H9 (cell line): Measurements from ENCODE around the gene SLC2A1. TPM values are rescaled to one million over a fixed set of nuclear protein-coding genes. Genes with fewer than 3 reads are reported as not detected.
A peak's percentile ranks its signal among the peaks of the same experiment; 100 is the strongest.

ENCODE experiments used
- DNase-seq: peaks from one replicate; pipeline ENCODE4 v3.0.0-alpha.2; 2017
- H2AFZ ChIP-seq: one replicate; pipeline ENCODE4 v1.6.1; 2013; ENCODE audit warnings: mild to moderate bottlenecking, low read length, control low read depth, moderate library complexity
- H2AK5ac ChIP-seq: 2 replicates; pipeline ENCODE4 v1.6.1; 2013; ENCODE audit warnings: low read length, control low read depth, mixed read lengths; ENCODE audit not compliant: insufficient read length
- H2BK120ac ChIP-seq: one replicate; pipeline ENCODE4 v1.6.1; 2013; ENCODE audit warnings: low read depth, mild to moderate bottlenecking, low read length, control low read depth, inconsistent platforms; ENCODE audit not compliant: poor library complexity, severe bottlenecking
- H2BK12ac ChIP-seq: 2 replicates; pipeline ENCODE4 v1.6.1; 2013; ENCODE audit warnings: low read length, control low read depth, mixed read lengths, low read depth; ENCODE audit not compliant: insufficient read length
- H2BK15ac ChIP-seq: 2 replicates; pipeline ENCODE4 v1.6.1; 2013; ENCODE audit warnings: low read depth, low read length, control low read depth
- H2BK20ac ChIP-seq: one replicate; pipeline ENCODE4 v1.6.1; 2013; ENCODE audit warnings: low read depth, mild to moderate bottlenecking, low read length, control low read depth, inconsistent platforms; ENCODE audit not compliant: poor library complexity, severe bottlenecking
- H2BK5ac ChIP-seq: 2 replicates; pipeline ENCODE4 v1.6.1; 2013; ENCODE audit warnings: low read length, control low read depth, mixed read lengths; ENCODE audit not compliant: insufficient read length
- H3K14ac ChIP-seq: 2 replicates; pipeline ENCODE4 v1.6.1; 2013; ENCODE audit warnings: low read length, control low read depth; ENCODE audit not compliant: insufficient read depth
- H3K18ac ChIP-seq: 2 replicates; pipeline ENCODE4 v1.6.1; 2013; ENCODE audit warnings: low read depth, mild to moderate bottlenecking, mixed read lengths, low read length, control low read depth; ENCODE audit not compliant: insufficient read length
- H3K23ac ChIP-seq: 2 replicates; pipeline ENCODE4 v1.6.1; 2013; ENCODE audit warnings: low read length, control low read depth, mixed read lengths, low read depth; ENCODE audit not compliant: insufficient read length
- H3K23me2 ChIP-seq: 2 replicates; pipeline ENCODE4 v1.6.1; 2013; ENCODE audit warnings: low read depth, mild to moderate bottlenecking, mixed read lengths, low read length, control low read depth; ENCODE audit not compliant: insufficient read length, poor library complexity, severe bottlenecking
- H3K27ac ChIP-seq: 2 replicates; pipeline ENCODE4 v1.5.1; 2013; ENCODE audit warnings: low read length, control low read depth, mixed read lengths, low read depth; ENCODE audit not compliant: insufficient read length
- H3K27me3 ChIP-seq: 2 replicates; pipeline ENCODE4 v1.6.1; 2013; ENCODE audit warnings: low read length, control low read depth, inconsistent platforms; ENCODE audit not compliant: insufficient read depth
- H3K4ac ChIP-seq: 2 replicates; pipeline ENCODE4 v1.6.1; 2013; ENCODE audit warnings: low read depth, mild to moderate bottlenecking, control low read depth, inconsistent platforms, low read length, moderate library complexity
- H3K4me1 ChIP-seq: 2 replicates; pipeline ENCODE4 v1.6.1; 2013; ENCODE audit warnings: low read length, control low read depth, inconsistent platforms; ENCODE audit not compliant: insufficient read depth
- H3K4me2 ChIP-seq: 2 replicates; pipeline ENCODE4 v1.6.1; 2013; ENCODE audit warnings: low read length, control low read depth, mixed read lengths; ENCODE audit not compliant: insufficient read length, insufficient read depth
- H3K56ac ChIP-seq: 2 replicates; pipeline ENCODE4 v1.6.1; 2013; ENCODE audit warnings: low read depth, mild to moderate bottlenecking, mixed read lengths, low read length, control low read depth; ENCODE audit not compliant: insufficient read length
- H3K79me1 ChIP-seq: 2 replicates; pipeline ENCODE4 v1.6.1; 2013; ENCODE audit warnings: low read depth, mild to moderate bottlenecking, moderate library complexity, low read length, control low read depth, inconsistent platforms; ENCODE audit not compliant: insufficient read depth, poor library complexity, severe bottlenecking
- H3K79me2 ChIP-seq: 2 replicates; pipeline ENCODE4 v1.6.1; 2013; ENCODE audit warnings: low read length, control low read depth, inconsistent platforms; ENCODE audit not compliant: insufficient read depth
- H3K9ac ChIP-seq: 2 replicates; pipeline ENCODE4 v1.6.1; 2013; ENCODE audit warnings: low read length, control low read depth, mixed read lengths; ENCODE audit not compliant: insufficient read length; ENCODE audit errors: extremely low read depth
- H3K9me3 ChIP-seq: one replicate; pipeline ENCODE4 v1.6.1; 2013; ENCODE audit warnings: low read depth, low read length, inconsistent platforms; ENCODE audit not compliant: control insufficient read depth
- H3T11ph ChIP-seq: one replicate; pipeline ENCODE4 v1.6.1; 2013; ENCODE audit warnings: mild to moderate bottlenecking, low read length, control low read depth, inconsistent platforms
- H4K20me1 ChIP-seq: one replicate; pipeline ENCODE4 v1.6.1; 2013; ENCODE audit not compliant: control insufficient read depth, insufficient read length, insufficient read depth
- H4K5ac ChIP-seq: 2 replicates; pipeline ENCODE4 v1.6.1; 2013; ENCODE audit warnings: low read depth, mild to moderate bottlenecking, mixed read lengths, low read length, control low read depth; ENCODE audit not compliant: insufficient read length
- H4K8ac ChIP-seq: replicated peaks from 2 replicates; pipeline ENCODE4 v1.6.1; 2013; ENCODE audit warnings: low read length, control low read depth, mixed read lengths, low read depth; ENCODE audit not compliant: insufficient read length
- H4K91ac ChIP-seq: 2 replicates; pipeline ENCODE4 v1.6.1; 2013; ENCODE audit warnings: low read depth, mild to moderate bottlenecking, moderate library complexity, mixed read lengths, low read length, control low read depth; ENCODE audit not compliant: insufficient read length
- H3K27ac Mint-ChIP-seq, 3 experiments: 2 replicates in 2 of 3; 3 replicates in 1 of 3; pipeline ENCODE4 v1.8.0; 2020 to 2021; ENCODE audit warnings: mixed read lengths in 3 of 3, mild to moderate bottlenecking in 1 of 3, moderate library complexity in 1 of 3
- H3K27me3 Mint-ChIP-seq: 2 replicates; pipeline ENCODE4 v1.8.0; 2021; ENCODE audit warnings: low read depth, mild to moderate bottlenecking, moderate library complexity, mixed read lengths
- H3K36me3 Mint-ChIP-seq, 3 experiments: 2 replicates in 2 of 3; 3 replicates in 1 of 3; pipeline ENCODE4 v1.8.0; 2020 to 2021; ENCODE audit warnings: low read depth in 3 of 3, mixed read lengths in 3 of 3; ENCODE audit not compliant: insufficient read depth in 1 of 3
- H3K4me1 Mint-ChIP-seq, 2 experiments: 2 replicates each; pipeline ENCODE4 v1.8.0; 2020; ENCODE audit warnings: mixed read lengths in 2 of 2
- H3K4me3 Mint-ChIP-seq, 2 experiments: 2 replicates in 1 of 2; 3 replicates in 1 of 2; pipeline ENCODE4 v1.8.0; 2020 to 2021; ENCODE audit warnings: mild to moderate bottlenecking in 2 of 2, mixed read lengths in 2 of 2, moderate library complexity in 1 of 2
- H3K9me3 Mint-ChIP-seq, 2 experiments: 2 replicates in 1 of 2; 3 replicates in 1 of 2; pipeline ENCODE4 v1.8.0; 2020; ENCODE audit warnings: mild to moderate bottlenecking in 2 of 2, mixed read lengths in 2 of 2, moderate library complexity in 1 of 2
- WGBS: extraction: QIAGEN DNeasy Blood & Tissue Kit; methylation state at CpG from one replicate; pipeline ENCODE4 v1.1.7; 2013; ENCODE audit warnings: missing lambda C conversion rate, low lambda C conversion rate, mixed read lengths; ENCODE audit not compliant: insufficient read length; ENCODE audit errors: extremely low coverage; 5-methylcytosine and 5-hydroxymethylcytosine counted together
- total RNA-seq: library from RNA; stranded (reverse); gene quantifications from 2 replicates; pipeline ENCODE4 v1.2.1, GENCODE V29; 2021
- TF ChIP-seq, protein P1 (sequence below): fragments of 200-600 bp; sonication (generic); conservative IDR thresholded peaks from 3 replicates; pipeline ENCODE4 v1.8.0; 2021; ENCODE audit warnings: antibody characterized with exemption, mild to moderate bottlenecking

SLC2A1 gene
- total RNA-seq, 1 experiment from 2014 or later = 186 TPM

DNA sequence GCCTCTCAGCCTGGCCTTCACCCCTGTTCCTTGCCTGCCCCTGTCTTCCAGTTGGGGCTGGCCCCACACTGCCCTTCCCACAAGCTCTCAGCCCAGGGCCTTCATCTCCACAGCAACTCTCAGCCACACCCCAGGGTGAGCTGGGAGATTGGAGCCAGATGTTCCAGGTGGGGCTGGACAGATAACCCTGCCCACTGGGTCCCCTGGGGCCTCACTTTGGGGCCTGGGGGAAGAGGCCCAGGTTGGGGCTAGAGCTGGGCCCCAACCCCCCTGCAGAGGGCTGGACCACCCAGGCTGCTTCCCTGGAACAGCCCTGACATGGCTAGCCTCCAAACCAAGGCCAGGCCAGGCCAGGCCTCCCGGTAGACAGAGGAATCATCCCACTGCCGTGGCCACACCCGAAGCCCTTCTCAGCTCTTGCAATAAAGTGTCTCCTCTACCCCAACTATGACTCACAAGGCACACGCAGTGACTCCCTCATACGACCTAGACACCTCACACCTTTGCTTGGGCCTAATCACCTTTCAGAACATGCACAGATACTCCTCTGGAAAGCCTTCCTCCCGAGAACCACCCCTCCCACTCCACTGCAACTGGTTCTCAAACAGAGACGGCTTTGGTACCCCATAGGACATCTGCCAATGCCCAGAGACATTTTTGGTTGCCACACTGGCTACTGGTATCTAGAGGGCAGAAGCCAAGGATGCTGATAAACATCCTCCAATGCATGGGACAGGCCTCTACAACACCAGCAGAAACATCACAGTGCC is 22.2 kb downstream of the SLC2A1 start:
- Histone ChIP-seq H3K23me2 (no peaks in the 10 kb centered on the region), H3K14ac (no peak overlapping the region), H4K91ac (no peak overlapping the region), H2AFZ (no peak overlapping the region), H3K9me3 (no peaks in the 10 kb centered on the region), H4K8ac (no peak overlapping the region), H3K56ac (no peak overlapping the region), H4K20me1 (peaks cover 2% of the 10 kb centered on the region), H3K4ac (no peak overlapping the region), H2BK20ac (no peak overlapping the region), H3K27ac (no peak overlapping the region), H3K23ac (no peak overlapping the region), H3T11ph (no peak overlapping the region), H3K9ac (no peak overlapping the region), H3K4me1 (no peaks in the 10 kb centered on the region; the same call in 1 of the 2 replicates), H3K79me1 (no peaks in the 10 kb centered on the region), H4K5ac (no peak overlapping the region), H2BK15ac (no peak overlapping the region), H3K79me2 (peaks cover 9% of the 10 kb centered on the region; the same call in 1 of the 2 replicates), H3K27me3 (no peaks in the 10 kb centered on the region), H2BK120ac (no peak overlapping the region), H2AK5ac (no peak overlapping the region), H3K18ac (no peak overlapping the region), H2BK12ac (no peak overlapping the region), H2BK5ac (no peak overlapping the region), H3K4me2 (no peak overlapping the region)
- Mint-ChIP-seq H3K27me3 (no peaks in the 10 kb centered on the region), H3K36me3 (peaks cover 68 to 91% (median 83%) of the 10 kb centered on the region in 3 experiments; a peak in 6 of 7 replicates), H3K4me3 (no peak overlapping the region), H3K9me3 (no peaks in the 10 kb centered on the region; a peak in 1 of 5 replicates), H3K4me1 (peaks cover 68 to 75% of the 10 kb centered on the region in 2 experiments), H3K27ac (peak overlapping the region; percentile 74 to 94 (median 89); a peak in 6 of 7 replicates)
- TF ChIP-seq, protein P1, sequence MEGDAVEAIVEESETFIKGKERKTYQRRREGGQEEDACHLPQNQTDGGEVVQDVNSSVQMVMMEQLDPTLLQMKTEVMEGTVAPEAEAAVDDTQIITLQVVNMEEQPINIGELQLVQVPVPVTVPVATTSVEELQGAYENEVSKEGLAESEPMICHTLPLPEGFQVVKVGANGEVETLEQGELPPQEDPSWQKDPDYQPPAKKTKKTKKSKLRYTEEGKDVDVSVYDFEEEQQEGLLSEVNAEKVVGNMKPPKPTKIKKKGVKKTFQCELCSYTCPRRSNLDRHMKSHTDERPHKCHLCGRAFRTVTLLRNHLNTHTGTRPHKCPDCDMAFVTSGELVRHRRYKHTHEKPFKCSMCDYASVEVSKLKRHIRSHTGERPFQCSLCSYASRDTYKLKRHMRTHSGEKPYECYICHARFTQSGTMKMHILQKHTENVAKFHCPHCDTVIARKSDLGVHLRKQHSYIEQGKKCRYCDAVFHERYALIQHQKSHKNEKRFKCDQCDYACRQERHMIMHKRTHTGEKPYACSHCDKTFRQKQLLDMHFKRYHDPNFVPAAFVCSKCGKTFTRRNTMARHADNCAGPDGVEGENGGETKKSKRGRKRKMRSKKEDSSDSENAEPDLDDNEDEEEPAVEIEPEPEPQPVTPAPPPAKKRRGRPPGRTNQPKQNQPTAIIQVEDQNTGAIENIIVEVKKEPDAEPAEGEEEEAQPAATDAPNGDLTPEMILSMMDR = no peak
- no peak for DNase-seq
- WGBS = no CpG with 5 or more reads among the region's 7 CpGs
